Endothelial cell of umbilical vein (primary cell): ENCODE measurements around the gene MRPS14.

Source experiments
- CTCF ChIP-seq, 2 donors: IDR thresholded peaks; 1 replicate in 1 of 2; 2 replicates in 1 of 2; pipeline ENCODE4 v1.5.1; 2011; ENCODE audit warnings: low read length in 2 of 2, mild to moderate bottlenecking in 2 of 2, moderate library complexity in 2 of 2, control low read depth in 1 of 2, inconsistent platforms in 1 of 2, low read depth in 1 of 2; ENCODE audit not compliant: insufficient read depth in 1 of 2; ENCODE audit errors: extremely low read depth in 1 of 2
- EZH2 ChIP-seq: IDR thresholded peaks from 2 replicates; pipeline ENCODE4 v1.6.1; 2012; ENCODE audit warnings: borderline replicate concordance, low read depth, mild to moderate bottlenecking, moderate library complexity, low read length, inconsistent platforms; ENCODE audit not compliant: severe bottlenecking
- POLR2A ChIP-seq: IDR thresholded peaks from 2 replicates; pipeline ENCODE4 v1.6.1; 2012; ENCODE audit warnings: low read depth, mild to moderate bottlenecking, control low read depth, low read length
- POLR2AphosphoS5 ChIP-seq: IDR thresholded peaks from 2 replicates; pipeline ENCODE4 v1.6.1; 2012; ENCODE audit warnings: low read depth, mild to moderate bottlenecking, control low read depth, low read length, moderate library complexity; ENCODE audit not compliant: insufficient read depth

GRCh38 chr1:174968750-174969244 is 54.4 kb downstream of the MRPS14 start:
- TF ChIP-seq CTCF (IDR thresholded peaks at IDR 0.05; ENCODE audit: extremely low read depth in 1 of 2, insufficient read depth in 1 of 2, low read depth in 1 of 2, low read length in 2 of 2) (no peak), POLR2A (no peak), EZH2 (no peak), POLR2AphosphoS5 (no peak)
